OCI-LY7 (cell line): ENCODE data around the gene AATK. TPM values are rescaled to one million over a fixed set of nuclear protein-coding genes. Genes with fewer than 3 reads are reported as not detected.

Source experiments
- BruUV-seq: library from RNA; stranded (reverse); fragments of 400-500 nt; replicated peaks from 2 replicates; lab custom pipeline; 2021; lab: Mats Ljungman, UMichigan
- CTCF ChIA-PET: fragments of 300-600 bp; sonication (Branson Sonifier 250); formaldehyde crosslinking; loops from one replicate; lab custom pipeline; 2022; ENCODE audit warnings: antibody characterized with exemption; ENCODE audit not compliant: unreplicated experiment; lab: Charles Lee
- POLR2A ChIA-PET: fragments of 300-600 bp; sonication (Branson Sonifier 250); formaldehyde crosslinking; loops from one replicate; lab custom pipeline; 2022; ENCODE audit warnings: antibody characterized with exemption; lab: Charles Lee
- DNase-seq: peaks from one replicate; pipeline ENCODE4 v3.0.0-alpha.2; 2015; ENCODE audit warnings: low spot score
- H2AFZ ChIP-seq: fragments of 200-600 bp; sonication (generic), shearing (Covaris generic); 2 replicates; pipeline ENCODE4 v1.6.1; 2014; ENCODE audit warnings: mild to moderate bottlenecking, antibody characterized with exemption, low read length, moderate library complexity
- H3K27ac ChIP-seq: fragments of 200-600 bp; sonication (generic); 2 replicates; pipeline ENCODE4 v1.5.1; 2014; ENCODE audit warnings: mixed run types, low read depth, mild to moderate bottlenecking, moderate library complexity, low read length, inconsistent platforms; ENCODE audit not compliant: poor library complexity, severe bottlenecking
- H3K36me3 ChIP-seq: fragments of 200-600 bp; sonication (generic); 2 replicates; pipeline ENCODE4 v1.6.1; 2014; ENCODE audit warnings: mild to moderate bottlenecking, antibody characterized with exemption, low read length, moderate library complexity, mixed read lengths; ENCODE audit not compliant: insufficient read depth
- H3K4me1 ChIP-seq: fragments of 200-600 bp; sonication (generic); 2 replicates; pipeline ENCODE4 v1.5.1; 2014; ENCODE audit warnings: mild to moderate bottlenecking, low read length; ENCODE audit not compliant: insufficient read depth, poor library complexity, severe bottlenecking
- H3K4me2 ChIP-seq: fragments of 200-600 bp; sonication (generic); 2 replicates; pipeline ENCODE4 v1.6.1; 2014; ENCODE audit warnings: mild to moderate bottlenecking, low read length
- H3K4me3 ChIP-seq: fragments of 200-600 bp; sonication (generic); 2 replicates; pipeline ENCODE4 v1.5.1; 2014; ENCODE audit warnings: mild to moderate bottlenecking, low read depth, low read length; ENCODE audit not compliant: poor library complexity, severe bottlenecking
- H3K79me2 ChIP-seq: fragments of 200-600 bp; sonication (generic); 2 replicates; pipeline ENCODE4 v1.6.1; 2016; ENCODE audit warnings: low read depth, mild to moderate bottlenecking, low read length, moderate library complexity, mixed read lengths; ENCODE audit not compliant: insufficient read depth
- H3K9me2 ChIP-seq: fragments of 200-600 bp; sonication (generic); 2 replicates; pipeline ENCODE4 v1.6.1; 2016; ENCODE audit warnings: mild to moderate bottlenecking, low read length, mixed read lengths; ENCODE audit not compliant: insufficient read depth
- H3K9me3 ChIP-seq: fragments of 200-600 bp; sonication (generic); 2 replicates; pipeline ENCODE4 v1.6.1; 2014; ENCODE audit warnings: mild to moderate bottlenecking, mixed run types, low read length, mixed read lengths
- H4K20me1 ChIP-seq: fragments of 200-600 bp; sonication (generic); 2 replicates; pipeline ENCODE4 v1.6.1; 2014; ENCODE audit warnings: mild to moderate bottlenecking, antibody characterized with exemption, low read length, moderate library complexity, mixed read lengths; ENCODE audit not compliant: insufficient read depth
- CTCF ChIP-seq: fragments of 200-600 bp; sonication (generic); conservative IDR thresholded peaks from 2 replicates; pipeline ENCODE4 v1.5.1; 2014; ENCODE audit warnings: mild to moderate bottlenecking, antibody characterized with exemption, low read length, moderate library complexity, mixed read lengths
- EZH2phosphoT487 ChIP-seq: fragments of 200-600 bp; sonication (generic); IDR thresholded peaks from 2 replicates; pipeline ENCODE4 v1.6.1; 2018; ENCODE audit warnings: low read depth, borderline replicate concordance, mild to moderate bottlenecking, mixed run types, antibody characterized with exemption, low read length, moderate library complexity, mixed read lengths
- intact Hi-C: fragments of 100-400 bp; cut with micrococcal nuclease; formaldehyde crosslinking; loops from one replicate; pipeline ENCODE4 v1.10.0; 2022; ENCODE audit not compliant: unreplicated experiment
- total RNA-seq, 2 experiments: library from RNA; depleted of rRNA in 1 of 2; stranded (reverse); fragments of >200 nt in 1 of 2; shearing (Covaris generic) in 1 of 2; gene quantifications; 2 replicates each; pipeline ENCODE4 v1.2.3, GENCODE V29; 2014 to 2022

Gene AATK
- total RNA-seq, 2 experiments from 2014 or later, result 0.03 TPM; not detected in 1

GRCh38 chr17:81176666-81177065, 10.6 kb upstream of the AATK start:
- intact Hi-C loops, result no loop called here

DNA sequence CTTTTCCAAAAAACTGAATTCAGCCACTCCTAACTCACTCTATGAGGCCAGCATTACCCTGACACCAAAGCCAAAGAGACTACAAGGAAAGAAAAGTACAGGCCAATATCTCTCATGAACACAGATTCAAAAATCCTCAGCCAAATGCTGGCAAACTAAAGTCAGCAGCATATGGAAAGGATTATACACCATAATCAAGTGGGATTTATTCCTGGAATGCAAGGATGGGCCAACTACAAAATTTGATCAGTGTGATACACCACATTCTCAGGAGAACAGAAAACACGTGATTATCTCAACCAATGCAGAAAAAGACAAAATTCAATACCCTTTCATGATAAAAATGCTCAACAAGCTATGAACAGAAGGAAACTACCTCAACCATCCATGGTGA, 7.7 kb upstream of the AATK start:
- Histone ChIP-seq H4K20me1 (no peaks in the 10 kb centered on the region), H3K4me2 (no peak overlapping the region), H3K4me3 (no peak overlapping the region), H3K27ac (no peak overlapping the region), H3K9me3 (peaks cover 10% of the 10 kb centered on the region; the same call in 1 of the 2 replicates), H3K9me2 (no peaks in the 10 kb centered on the region), H2AFZ (no peak overlapping the region), H3K4me1 (no peaks in the 10 kb centered on the region), H3K79me2 (no peaks in the 10 kb centered on the region), H3K36me3 (no peaks in the 10 kb centered on the region)
- POLR2A ChIA-PET, result no interaction called here
- no peak for DNase-seq
- TF ChIP-seq EZH2phosphoT487 (no peak), CTCF (no peak)
- CTCF ChIA-PET, result no interaction called here
- no TSS peak for BruUV-seq
- intact Hi-C loops, result no loop called here

More at GRCh38 chr17:81176666-81177065, 10.6 kb upstream of the AATK start:
- H4K20me1 ChIP-seq, result no peaks in the 10 kb centered on the region
- no peaks in the 10 kb centered on the region for H3K36me3 ChIP-seq
- H3K4me2 ChIP-seq, result no peak overlapping the region
- peaks cover 10% of the 10 kb centered on the region; the same call in 1 of the 2 replicates for H3K9me3 ChIP-seq
- DNase-seq, result no peak
- peaks cover 5% of the 10 kb centered on the region for H3K4me1 ChIP-seq
- no peak overlapping the region for H3K27ac ChIP-seq
- CTCF ChIA-PET, result no interaction called here
- POLR2A ChIA-PET, result interaction anchor here (0.7 kb wide), 1 partner anchor 481 kb away, joined by 3 read pairs; no protein-coding TSS in a partner anchor
- H3K4me3 ChIP-seq, result no peak overlapping the region
- H3K9me2 ChIP-seq, result no peaks in the 10 kb centered on the region
- H2AFZ ChIP-seq, result no peak overlapping the region
- no peak for TF ChIP-seq CTCF
- no peak for TF ChIP-seq EZH2phosphoT487
- no TSS peak for BruUV-seq
- no peaks in the 10 kb centered on the region for H3K79me2 ChIP-seq

DNA sequence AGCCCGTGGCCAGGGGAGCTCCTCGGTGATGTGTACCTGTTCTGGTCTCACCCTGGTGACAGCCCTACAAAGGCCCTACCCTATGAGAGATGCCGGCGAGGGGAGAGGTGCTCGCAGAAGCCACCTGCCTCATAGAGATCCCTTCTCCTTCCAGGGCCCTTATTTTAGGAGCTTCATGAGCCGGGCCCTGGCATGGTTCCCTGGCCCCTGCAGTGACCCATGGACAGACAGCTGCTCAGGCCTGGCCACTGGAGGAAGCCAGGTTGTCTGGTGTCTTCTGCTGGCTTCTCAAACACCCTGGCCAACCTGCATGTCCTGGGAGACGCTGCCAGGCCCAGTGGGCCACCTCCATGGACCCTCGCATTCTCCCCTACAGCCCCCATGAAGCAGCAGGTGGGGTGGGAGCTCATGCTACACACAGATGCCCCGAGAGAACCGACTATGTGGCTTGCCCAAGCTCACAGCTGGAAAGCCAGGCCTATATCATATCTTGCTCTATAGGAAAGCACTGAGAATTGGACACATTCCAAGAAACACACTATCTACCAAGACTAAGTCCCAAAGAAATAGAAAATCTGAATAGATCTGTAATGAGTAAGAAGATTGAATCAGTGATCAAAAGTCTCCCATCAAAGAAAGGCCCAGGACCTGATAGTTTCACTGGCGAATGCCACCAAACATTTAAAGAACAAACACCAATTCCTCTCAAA, 7.2 kb upstream of the AATK start:
- no peak for DNase-seq
- Histone ChIP-seq H3K36me3 (no peaks in the 10 kb centered on the region), H3K4me2 (no peak overlapping the region), H2AFZ (no peak overlapping the region), H4K20me1 (no peaks in the 10 kb centered on the region), H3K9me3 (peaks cover 10% of the 10 kb centered on the region; the same call in 1 of the 2 replicates), H3K27ac (no peak overlapping the region), H3K4me1 (no peaks in the 10 kb centered on the region), H3K4me3 (no peak overlapping the region), H3K79me2 (no peaks in the 10 kb centered on the region), H3K9me2 (no peaks in the 10 kb centered on the region)
- intact Hi-C loops, result no loop called here
- POLR2A ChIA-PET, result no interaction called here
- CTCF ChIA-PET, result no interaction called here
- TF ChIP-seq CTCF, result no peak
- no peak for TF ChIP-seq EZH2phosphoT487
- BruUV-seq, result no TSS peak
